HG02973 (cell line): ENCODE results near the gene TIMP3.

Experiments used
- ATAC-seq: cut with Tn5 transposase; IDR thresholded peaks from one replicate; pipeline ENCODE4 v1.9.1; 2021; ENCODE audit warnings: moderate library complexity; ENCODE audit not compliant: unreplicated experiment

Gene TIMP3

DNA sequence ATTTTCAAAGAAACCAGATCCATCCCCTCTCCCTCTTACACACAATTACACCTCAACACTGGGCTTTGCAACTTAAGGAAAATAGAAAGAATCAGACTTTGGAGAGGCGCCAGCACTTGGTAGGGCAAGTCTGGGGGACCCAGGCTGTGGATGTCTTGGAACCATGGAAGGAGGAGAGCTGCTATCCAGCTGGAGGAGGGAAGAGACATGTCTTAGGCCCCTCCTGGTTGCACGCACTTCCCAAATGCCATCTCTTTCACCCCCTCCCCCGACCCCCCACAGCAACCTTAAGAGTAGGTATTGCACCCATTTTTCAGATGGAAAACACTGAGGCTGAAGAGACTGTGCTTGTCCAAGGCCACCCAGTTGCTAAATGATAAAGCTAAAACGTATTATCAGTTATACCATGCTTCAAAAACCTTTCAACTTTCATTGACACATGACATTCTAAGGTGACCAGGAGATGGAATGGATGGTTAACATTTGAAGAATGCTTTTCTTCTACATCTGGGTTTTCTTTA lies 3.9 kb downstream of the TIMP3 start:
- no peak for ATAC-seq

DNA sequence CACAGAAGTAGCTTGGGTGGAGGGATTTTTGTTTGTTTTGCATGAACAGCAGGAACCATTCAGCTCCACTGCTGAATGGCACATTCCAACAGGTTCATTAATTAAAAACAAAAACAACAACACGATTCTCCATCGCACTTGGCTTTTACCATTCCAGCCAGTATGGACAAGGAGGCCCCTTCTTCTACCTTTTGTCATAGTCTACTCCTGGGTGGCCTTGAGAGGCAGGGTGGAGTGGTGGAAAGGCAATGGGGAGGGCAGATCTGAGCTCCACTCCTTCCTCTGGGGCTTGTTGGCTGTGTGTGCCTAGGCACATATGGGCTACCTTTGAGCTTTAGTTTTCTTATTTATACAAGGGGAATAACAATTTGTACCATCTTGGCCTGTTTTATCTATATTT lies 4.8 kb downstream of the TIMP3 start:
- no peak for ATAC-seq

DNA sequence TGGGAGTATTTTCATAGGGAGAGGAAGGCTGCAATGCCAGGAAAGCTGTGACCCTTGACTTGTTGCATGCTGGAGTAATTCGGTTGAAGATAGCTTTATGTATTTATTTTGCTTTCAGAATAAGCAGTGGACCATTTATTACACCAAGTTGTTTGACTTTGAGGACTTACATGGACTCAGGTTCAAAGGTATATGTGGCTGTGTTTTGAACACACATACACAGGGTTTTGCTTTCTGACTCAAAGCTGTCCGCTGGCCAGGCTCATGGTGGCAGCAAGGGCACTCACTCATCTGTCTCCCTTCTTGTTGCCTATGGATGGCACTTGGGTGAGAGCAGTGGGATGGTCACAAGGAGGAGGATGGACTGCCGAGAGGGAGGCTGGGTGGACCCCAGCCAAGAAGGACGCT lies 6.5 kb downstream of the TIMP3 start:
- ATAC-seq, result no peak

DNA sequence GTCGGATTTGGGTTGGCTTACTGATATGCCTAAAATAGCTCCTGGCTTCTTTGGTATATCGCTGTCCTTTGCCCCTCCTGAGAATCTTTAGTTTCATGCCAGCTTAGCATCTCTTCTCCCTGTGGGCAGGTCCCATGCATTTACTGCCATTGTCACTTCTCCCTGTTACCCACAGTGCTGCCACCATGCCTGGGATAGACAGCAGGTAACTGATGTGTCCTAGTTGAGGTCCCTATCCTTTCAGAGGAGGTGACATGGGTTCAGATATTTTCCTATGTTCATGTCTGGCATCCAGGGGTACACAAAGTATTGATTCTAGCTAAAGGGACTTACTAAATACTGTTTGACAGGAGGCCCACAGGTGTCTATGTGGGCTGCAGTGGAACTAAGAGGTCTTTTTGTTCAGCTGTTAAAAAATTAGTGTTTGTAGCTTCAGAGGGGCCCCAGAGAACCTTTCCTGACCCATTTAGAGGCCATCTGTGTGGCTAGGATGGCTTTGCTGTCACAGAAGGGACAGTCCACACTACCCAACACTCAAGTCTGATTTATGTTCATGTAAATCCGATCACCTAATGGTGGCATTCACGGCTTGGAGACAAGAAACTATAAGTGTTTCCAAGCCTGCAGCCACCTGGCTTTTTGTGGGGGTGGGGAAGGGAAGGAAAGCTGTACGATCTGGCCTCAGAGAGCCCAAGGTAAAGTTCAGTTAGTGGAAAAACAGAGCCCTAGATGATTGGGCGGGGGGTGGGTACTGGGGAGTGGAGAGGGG lies 8.5 kb downstream of the TIMP3 start:
- ATAC-seq, result no peak

DNA sequence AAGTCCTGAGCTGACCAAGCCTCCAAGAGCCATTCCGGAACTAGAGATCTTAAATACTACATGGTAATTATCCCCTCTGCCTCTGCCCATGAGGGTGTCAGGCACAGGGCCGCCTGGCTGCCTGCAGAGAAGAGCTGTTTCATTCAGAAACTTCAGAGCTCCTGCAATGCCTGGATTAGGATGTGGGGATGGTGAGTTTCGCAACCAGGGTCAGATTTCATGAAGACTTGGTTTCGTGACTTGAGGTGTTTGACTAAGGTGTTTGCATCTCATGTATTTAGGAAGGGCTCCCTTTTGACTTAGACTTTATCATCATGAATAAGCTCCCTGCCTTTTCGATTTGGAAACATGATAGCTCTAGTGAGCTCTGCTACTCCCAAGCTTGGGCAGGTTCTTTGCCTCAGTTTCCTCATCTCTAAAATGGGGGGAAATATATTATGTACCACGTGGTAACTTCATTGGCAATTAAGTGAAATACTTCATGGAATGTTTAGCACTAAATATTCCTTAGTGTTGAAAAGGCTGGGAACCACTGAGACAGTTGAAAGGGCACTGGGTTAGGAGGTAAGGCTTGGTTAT lies 9.1 kb downstream of the TIMP3 start:
- ATAC-seq, result no peak

DNA sequence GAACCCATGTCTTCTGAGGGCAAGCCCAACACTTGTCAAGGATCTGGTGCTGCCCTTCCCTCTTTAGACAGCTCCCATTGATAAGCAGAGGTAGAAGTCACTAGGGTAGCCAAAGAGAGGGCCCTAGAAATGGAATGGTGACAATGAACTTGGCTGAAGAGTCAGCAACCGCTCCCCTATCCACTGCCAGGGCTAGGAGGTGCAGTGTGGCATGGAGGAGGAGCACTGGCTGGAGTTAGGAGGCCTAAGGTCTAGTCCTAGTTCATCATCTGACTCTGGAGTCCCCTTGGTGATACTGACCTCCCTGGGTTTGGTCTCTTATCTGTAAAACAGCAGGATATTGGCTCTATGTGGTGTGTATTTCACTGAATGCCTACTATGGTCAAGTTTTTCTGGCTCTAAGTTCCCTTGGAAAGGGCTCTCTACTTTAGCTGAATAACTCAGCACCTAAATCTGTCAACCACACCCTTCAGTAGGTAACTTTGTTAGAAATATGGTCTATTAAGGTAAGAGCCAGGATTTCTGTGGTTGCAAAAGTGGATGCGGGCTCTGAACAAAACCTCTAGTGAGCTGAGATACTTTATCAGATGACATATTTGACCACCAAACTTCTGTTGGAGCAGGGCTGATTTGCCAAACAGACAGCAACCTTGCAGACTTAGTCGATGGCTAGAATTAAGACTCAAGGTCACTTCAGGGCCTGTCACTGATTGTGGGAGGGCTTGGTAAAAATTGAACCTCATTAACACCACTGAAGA lies 10.5 kb downstream of the TIMP3 start:
- ATAC-seq, result no peak

DNA sequence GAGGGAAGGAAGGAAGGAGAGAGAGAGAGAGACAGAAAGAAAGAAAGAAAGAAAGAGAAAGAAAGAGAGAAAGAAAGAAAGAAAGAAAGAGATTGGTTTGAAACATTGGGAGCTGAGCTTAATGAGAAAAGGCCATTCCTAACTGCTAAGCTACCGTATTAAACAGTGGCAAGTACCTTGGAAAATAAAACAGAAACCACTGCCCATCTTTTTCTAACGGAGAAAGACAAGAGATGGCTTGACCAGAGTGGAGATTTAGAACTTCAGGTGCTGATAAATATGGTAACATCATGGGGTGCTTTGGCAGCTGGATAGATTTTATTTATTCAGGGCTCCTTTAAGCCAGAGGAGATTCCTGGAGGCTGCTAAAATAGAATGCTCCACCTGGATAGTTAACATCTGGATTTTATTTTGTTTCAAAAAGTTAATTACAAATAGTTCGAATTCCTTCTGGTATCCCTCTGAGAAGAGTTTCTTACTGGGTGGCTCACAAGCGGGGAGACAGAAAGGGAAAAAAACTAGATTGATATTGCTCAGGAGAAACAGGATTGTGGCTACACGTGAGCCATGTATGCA lies 12.9 kb downstream of the TIMP3 start:
- ATAC-seq, result no peak

DNA sequence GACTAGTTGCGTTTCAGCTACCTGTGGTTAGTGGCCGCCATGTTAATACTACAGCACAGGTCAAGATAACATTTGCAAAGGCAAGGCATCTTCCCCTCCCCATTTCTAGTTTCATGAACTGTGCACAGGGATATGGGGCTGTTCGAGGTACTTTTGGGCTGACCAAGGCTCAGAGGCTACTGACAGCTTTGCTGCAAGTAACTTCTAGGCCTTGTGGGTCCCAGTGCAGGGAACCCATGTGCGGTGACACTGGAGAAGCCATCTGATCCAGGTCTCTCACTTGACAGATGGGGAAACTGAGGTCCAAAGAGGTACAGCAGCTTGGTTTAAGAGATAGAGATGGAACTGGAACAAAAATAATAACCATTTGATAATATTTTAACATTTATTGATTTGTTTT lies 13.6 kb downstream of the TIMP3 start:
- no peak for ATAC-seq

DNA sequence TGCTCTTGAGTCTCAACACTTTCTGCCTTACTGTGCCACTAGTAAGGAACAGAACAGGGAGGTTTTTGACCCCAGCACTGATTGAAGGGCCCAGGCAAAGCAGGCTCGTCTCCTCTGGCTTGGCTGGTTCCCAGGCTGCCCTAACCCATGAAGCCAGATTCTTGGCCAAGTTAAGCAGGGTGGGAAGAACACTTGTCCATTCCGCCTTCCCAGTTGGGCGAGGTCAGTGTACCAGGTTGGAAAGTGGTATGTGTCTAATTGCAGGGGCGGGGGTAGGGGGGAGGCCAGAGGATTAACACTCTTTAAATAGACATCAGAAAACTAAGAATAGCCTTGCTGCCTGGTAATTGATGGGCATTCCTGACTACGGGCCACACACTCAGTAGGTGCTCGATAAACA lies 14.4 kb downstream of the TIMP3 start:
- no peak for ATAC-seq

DNA sequence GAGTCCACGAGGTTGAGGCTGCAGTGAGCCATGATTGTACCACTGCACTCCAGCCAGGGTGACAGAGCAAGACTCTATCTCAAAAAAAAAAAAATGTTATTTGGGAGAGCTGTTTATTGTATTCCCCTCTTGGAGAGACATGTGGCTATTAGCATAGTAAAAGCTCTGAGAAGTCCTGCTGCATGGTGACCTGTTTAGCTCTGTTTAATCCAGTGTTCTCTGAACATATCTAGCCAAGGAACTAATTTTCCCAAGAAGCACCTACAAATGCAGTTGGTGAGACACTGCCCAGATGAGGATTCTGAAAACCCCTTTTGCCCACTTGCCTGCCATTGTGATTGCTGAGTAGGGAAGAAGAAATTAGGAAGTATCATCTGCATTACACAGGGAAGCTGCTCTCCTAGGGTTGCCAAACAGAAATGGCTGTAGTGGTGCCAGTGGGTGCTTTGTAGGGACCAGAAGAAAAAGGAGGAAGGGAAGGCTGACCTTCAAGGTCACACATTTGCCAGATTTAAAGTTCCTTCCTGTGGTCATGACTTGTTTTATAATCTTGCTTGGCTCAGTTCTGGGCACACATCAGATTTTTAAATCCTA lies 15.7 kb downstream of the TIMP3 start:
- no peak for ATAC-seq

DNA sequence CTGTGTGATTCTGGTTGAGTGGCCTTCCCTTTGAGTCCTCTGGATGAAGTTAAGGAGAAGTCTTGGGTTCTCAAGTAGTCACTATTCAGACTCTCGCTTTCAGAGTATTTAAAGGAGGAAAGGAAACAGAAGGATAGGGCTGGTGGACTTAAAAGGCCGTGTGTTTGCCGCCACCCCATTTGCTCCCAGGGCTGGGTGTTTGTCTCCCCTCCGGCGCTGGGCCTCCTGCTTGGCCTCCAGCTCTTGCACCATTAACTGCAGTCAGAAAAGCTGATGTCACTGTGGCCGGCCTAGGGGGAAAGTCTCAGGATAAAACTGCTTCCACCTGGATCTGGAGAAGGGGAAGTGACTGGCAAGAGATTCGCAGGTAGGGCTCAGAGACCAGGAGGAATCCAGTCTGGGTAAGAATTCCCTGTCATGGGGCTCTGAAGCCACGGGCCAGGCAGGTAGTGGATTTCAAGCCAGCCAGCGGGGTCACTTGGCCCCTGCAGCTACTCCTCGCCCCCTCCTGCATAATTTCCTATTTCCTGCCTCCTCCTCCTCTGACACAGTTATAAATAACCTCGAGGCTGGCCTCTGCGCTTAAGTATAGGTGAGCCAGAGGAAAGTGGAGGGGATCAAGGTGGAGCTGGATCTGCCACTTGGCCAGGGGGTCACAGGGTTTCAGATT lies 17.1 kb downstream of the TIMP3 start:
- ATAC-seq, result no peak

DNA sequence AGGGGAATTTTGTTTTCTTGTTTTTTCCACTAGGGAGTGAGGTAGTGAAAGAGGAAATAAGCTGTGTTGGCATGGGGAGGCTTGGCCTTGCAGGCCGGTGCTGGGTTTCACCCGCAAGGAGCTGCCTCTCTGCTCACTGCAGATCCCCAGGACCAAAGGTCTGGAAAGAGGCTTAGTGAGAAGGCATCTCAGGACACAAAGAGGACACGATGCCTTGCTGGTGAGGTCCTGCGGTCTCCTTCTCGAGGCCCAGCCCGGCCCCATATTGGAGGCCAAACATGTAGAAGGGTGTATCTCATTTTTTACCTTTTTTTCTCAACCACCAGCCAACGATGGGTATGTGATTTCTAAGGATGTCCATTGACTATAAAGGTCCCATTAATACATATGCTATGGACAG lies 17.6 kb downstream of the TIMP3 start:
- no peak for ATAC-seq

DNA sequence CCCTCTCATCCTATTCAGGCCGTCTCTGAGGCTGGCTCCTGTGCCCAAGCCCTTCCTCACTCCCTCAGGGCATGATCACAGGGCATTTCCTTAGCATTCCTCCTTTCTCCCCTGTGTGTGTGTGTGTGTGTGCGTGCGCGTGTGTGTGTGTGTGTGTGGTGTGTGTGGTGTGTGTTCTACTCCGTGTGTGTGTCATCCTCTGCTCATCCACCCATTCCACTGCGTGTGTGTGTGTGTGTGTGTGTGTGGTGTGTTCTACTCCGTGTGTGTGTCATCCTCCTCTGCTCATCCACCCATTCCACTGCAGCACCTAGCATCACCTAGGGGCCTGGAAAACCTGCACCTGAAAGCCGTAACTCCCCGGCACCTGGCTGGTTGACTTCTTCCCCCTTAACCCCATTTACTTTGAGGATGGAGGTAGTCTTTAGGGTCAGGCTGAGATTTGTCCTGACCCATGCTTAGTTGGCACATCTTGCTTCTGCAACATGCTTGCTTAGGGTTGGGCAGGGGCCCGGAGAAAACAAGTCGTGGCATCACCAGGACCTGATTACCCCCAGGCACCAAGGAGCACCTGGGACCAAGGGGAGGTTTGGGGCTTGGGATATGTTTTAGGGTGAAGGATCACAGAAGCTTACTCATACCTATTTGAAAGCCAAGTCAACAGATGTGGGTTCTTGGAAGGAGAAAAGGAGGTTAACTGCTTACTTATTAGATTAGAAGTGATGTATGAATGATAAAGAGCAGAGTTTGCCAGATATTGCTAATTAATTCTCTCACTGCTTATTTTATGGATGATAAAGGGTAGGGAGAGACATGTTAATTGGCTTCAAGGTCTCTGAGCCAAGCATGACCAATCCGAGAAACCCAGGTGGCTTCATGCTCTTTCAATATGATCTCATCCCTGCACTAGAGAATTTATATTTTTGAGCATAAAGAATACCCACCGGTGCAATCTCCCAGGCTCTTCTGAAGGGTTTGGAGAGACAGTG lies 18.9 kb downstream of the TIMP3 start:
- no peak for ATAC-seq

DNA sequence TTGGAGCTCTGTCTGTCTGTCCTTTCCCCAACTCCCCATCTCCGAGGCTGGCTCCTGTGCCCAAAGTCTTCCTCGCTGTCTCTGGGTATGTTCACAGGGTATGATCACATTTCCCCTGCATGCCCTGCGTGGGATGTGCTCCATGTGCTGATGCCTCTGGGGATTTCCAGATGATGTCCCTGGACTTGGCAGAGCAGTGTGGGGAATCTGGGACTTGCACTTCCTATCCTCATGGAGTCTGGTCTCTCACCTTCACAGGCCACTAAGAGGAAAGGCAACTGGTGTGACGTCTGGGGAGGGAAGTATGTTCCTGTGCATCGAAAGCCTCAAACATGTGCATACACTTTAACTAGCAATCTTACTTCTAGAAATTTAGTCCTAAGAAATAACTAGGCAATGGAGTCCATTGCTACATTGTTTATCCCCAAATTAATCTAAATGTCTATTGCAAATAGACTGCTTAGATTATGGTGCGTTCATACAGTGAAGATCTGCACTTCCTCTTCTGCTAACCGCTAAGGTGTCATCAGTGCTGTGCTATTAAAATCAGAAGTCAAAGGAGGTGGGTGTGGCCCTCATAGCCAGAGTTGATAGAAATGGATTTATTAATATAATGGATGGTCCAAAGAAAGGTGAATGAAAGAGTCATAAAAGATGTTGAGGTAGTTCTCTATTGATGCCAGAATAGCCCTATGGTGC lies 20.8 kb downstream of the TIMP3 start:
- no peak for ATAC-seq

DNA sequence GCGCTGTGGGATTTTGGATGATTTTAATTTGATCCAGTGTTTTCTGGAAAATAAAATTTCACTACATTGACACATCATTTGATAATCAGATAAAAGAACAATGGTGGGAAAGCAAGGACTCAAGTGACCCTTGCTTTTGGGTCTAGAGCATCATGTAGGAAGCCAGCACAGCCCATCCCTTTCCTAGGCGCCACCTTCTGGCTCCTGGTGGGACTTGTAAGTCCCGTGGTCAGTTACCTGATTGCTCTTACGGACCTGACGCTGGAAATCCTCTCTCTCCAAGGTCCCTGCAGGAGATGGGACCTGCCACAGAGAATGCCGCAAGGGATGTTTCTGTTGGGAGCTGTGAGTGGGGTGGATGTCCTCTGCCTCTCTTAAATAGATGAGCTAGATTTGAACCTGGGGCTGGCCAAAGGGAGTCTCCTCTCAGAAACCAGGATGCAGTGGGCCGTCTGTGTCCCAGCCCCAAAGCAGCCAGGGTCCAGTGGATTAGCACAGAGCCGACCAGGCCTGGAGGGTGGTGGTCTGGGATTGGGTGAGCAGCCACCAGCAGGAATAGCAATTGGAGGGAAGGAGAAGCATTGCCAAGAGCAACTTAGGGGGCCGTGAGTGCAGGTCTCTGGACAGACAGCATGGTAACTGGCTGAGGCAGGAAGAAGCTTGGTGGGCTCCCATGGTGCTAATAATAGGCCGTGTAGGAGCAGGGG lies 21.7 kb downstream of the TIMP3 start:
- no peak for ATAC-seq

DNA sequence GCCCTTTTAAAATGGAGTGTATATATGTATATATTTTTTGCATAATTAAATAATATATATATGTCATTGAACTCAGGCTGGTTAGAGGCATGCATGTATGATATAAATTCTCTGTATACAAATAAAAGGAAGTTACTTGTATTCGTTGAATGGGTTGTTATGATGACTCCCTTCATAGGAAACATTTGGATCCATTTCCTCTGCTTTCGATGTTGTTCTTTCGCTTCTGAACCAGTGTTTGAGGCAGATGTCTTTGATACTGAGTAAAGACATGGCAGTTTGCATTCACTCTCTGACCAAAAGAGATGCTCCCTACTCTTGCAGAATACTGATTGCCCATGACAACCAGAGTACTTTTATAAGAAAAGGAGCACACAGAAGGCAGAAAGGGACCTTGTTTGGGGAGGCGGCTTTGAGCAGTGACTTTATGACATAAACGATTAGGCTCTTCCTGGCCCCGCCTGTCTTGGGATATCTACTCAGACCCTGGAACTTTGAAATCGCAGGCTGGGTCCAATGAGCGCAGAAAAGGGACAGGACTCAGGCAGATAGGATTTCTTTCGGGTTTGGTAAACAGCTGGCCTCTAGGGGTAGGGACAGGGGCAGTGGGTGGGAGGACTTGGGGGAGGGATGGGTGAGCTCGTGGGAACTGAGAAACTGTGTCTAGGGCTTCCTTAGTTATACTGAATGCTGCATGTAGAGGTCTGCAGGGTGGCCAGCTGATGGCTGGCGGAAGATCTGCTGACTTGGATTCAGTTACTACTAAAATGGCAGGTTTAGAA lies 23.2 kb downstream of the TIMP3 start:
- no peak for ATAC-seq

DNA sequence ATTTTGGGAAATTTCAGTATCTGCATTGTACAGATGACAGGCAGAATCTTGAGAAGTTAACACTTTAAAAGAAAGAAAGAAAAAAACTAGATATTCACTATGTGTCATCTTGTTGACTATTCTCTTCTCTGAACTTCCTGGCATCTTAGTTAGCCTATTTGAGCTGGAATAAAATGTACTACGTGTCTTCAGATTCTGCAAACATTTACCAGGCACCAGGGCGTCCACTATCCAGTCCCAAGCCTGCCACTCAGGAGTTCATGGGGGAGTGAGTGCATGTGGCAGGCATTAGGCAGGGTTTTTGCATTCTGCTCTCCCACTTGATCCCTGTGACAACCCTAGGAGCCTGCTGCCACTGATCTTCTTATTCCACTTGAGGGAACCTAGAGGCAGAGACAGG lies 25.0 kb downstream of the TIMP3 start:
- no peak for ATAC-seq
